ENCODE data around the gene SLC38A5.

SLC38A5 gene

GRCh38 chrX:48492293-48492910, 22.3 kb upstream of the SLC38A5 start:
- H3K27ac ChIP-seq (ENCODE audit: low read depth, low read length): no peak overlapping the region
- H3K9ac ChIP-seq (ENCODE audit: low read depth in 1 of 2, low read length in 2 of 2): no peak overlapping the region
- no peak overlapping the region for H3K4me3 ChIP-seq (ENCODE audit: low read depth in 1 of 2, low read length in 2 of 2)
- no peaks in the 10 kb centered on the region for H3K36me3 ChIP-seq (ENCODE audit: control insufficient read depth in 1 of 2, insufficient read depth in 2 of 2, low read length in 2 of 2)
- no peaks in the 10 kb centered on the region for H3K9me3 ChIP-seq (ENCODE audit: control insufficient read depth in 1 of 2, low read length in 2 of 2)
- H3K27me3 ChIP-seq (ENCODE audit: control insufficient read depth in 1 of 2, insufficient read depth in 2 of 2, low read length in 2 of 2): no peaks in the 10 kb centered on the region
- H3K4me1 ChIP-seq (ENCODE audit: control insufficient read depth in 1 of 2, insufficient read depth in 2 of 2, low read length in 2 of 2): no peaks in the 10 kb centered on the region

GRCh38 chrX:48491809-48492208, 21.7 kb upstream of the SLC38A5 start:
- Histone ChIP-seq H3K27ac (ENCODE audit: low read depth, low read length) (no peak overlapping the region), H3K9me3 (ENCODE audit: control insufficient read depth in 1 of 2, low read length in 2 of 2) (no peaks in the 10 kb centered on the region), H3K27me3 (ENCODE audit: control insufficient read depth in 1 of 2, insufficient read depth in 2 of 2, low read length in 2 of 2) (no peaks in the 10 kb centered on the region), H3K36me3 (ENCODE audit: control insufficient read depth in 1 of 2, insufficient read depth in 2 of 2, low read length in 2 of 2) (no peaks in the 10 kb centered on the region), H3K4me3 (ENCODE audit: low read depth in 1 of 2, low read length in 2 of 2) (no peak overlapping the region), H3K9ac (ENCODE audit: low read depth in 1 of 2, low read length in 2 of 2) (no peak overlapping the region), H3K4me1 (ENCODE audit: control insufficient read depth in 1 of 2, insufficient read depth in 2 of 2, low read length in 2 of 2) (no peaks in the 10 kb centered on the region)

DNA sequence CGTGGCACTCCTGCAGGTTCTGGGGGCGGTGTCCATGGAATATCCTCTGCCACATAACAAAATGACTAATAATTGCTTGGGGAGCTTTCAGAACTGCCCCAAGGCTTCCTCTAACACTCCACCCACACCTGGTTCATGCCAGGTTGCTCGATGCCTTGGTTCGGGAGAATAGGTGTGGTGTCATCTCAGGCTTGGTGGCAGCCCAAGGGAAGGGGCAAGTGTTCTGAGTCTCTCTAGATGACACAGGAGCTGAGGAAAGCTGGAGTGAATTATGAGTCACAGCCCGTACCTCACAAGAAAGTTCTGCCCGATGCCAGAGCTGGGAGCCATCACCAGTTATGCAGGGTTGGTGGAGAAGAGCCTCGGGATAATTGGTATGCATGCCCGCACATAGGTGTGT, 20.6 kb upstream of the SLC38A5 start:
- Histone ChIP-seq H3K36me3 (ENCODE audit: control insufficient read depth in 1 of 2, insufficient read depth in 2 of 2, low read length in 2 of 2) (no peaks in the 10 kb centered on the region), H3K27ac (ENCODE audit: low read depth, low read length) (no peak overlapping the region), H3K4me3 (ENCODE audit: low read depth in 1 of 2, low read length in 2 of 2) (no peak overlapping the region), H3K27me3 (ENCODE audit: control insufficient read depth in 1 of 2, insufficient read depth in 2 of 2, low read length in 2 of 2) (no peaks in the 10 kb centered on the region), H3K9ac (ENCODE audit: low read depth in 1 of 2, low read length in 2 of 2) (no peak overlapping the region), H3K9me3 (ENCODE audit: control insufficient read depth in 1 of 2, low read length in 2 of 2) (no peaks in the 10 kb centered on the region), H3K4me1 (ENCODE audit: control insufficient read depth in 1 of 2, insufficient read depth in 2 of 2, low read length in 2 of 2) (no peaks in the 10 kb centered on the region)

- Histone ChIP-seq H3K4me1 (ENCODE audit: control insufficient read depth in 1 of 2, insufficient read depth in 2 of 2, low read length in 2 of 2) (no peaks in the 10 kb centered on the region), H3K27me3 (ENCODE audit: control insufficient read depth in 1 of 2, insufficient read depth in 2 of 2, low read length in 2 of 2) (no peaks in the 10 kb centered on the region), H3K9me3 (ENCODE audit: control insufficient read depth in 1 of 2, low read length in 2 of 2) (no peaks in the 10 kb centered on the region), H3K9ac (ENCODE audit: low read depth in 1 of 2, low read length in 2 of 2) (no peak overlapping the region), H3K27ac (ENCODE audit: low read depth, low read length) (no peak overlapping the region), H3K4me3 (ENCODE audit: low read depth in 1 of 2, low read length in 2 of 2) (no peak overlapping the region), H3K36me3 (ENCODE audit: control insufficient read depth in 1 of 2, insufficient read depth in 2 of 2, low read length in 2 of 2) (peaks cover 0 to 3% of the 10 kb centered on the region in 2 donors)
These were observed 19.8 kb upstream of the SLC38A5 start for GRCh38 chrX:48489892-48490291.

GRCh38 chrX:48489296-48489695, 19.2 kb upstream of the SLC38A5 start:
- H3K4me1 ChIP-seq (ENCODE audit: control insufficient read depth in 1 of 2, insufficient read depth in 2 of 2, low read length in 2 of 2): no peaks in the 10 kb centered on the region
- H3K4me3 ChIP-seq (ENCODE audit: low read depth in 1 of 2, low read length in 2 of 2): no peak overlapping the region
- no peaks in the 10 kb centered on the region for H3K27me3 ChIP-seq (ENCODE audit: control insufficient read depth in 1 of 2, insufficient read depth in 2 of 2, low read length in 2 of 2)
- H3K9ac ChIP-seq (ENCODE audit: low read depth in 1 of 2, low read length in 2 of 2): no peak overlapping the region
- H3K36me3 ChIP-seq (ENCODE audit: control insufficient read depth in 1 of 2, insufficient read depth in 2 of 2, low read length in 2 of 2): peaks cover 0 to 3% of the 10 kb centered on the region in 2 donors
- no peak overlapping the region for H3K27ac ChIP-seq (ENCODE audit: low read depth, low read length)
- H3K9me3 ChIP-seq (ENCODE audit: control insufficient read depth in 1 of 2, low read length in 2 of 2): no peaks in the 10 kb centered on the region

DNA sequence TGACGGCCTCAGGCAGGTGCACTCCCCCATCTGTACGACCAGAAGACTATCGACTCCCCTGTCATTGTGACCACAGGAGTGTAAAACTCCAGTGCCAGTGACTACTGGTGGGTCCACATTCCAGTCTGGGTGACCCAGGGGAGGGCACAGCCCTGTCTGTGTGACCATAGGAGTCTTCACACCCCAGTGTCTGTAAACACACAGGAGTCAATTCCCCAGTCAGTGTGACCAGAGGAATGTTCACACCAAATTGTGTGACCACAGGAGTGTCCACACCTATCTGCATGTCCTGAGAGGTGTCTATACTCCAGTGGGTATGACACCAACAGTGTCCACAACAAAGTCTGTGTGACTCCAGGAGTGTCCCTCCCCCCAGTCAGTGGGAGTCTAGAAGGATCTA, 18.0 kb upstream of the SLC38A5 start:
- Histone ChIP-seq H3K4me1 (ENCODE audit: control insufficient read depth in 1 of 2, insufficient read depth in 2 of 2, low read length in 2 of 2) (no peaks in the 10 kb centered on the region), H3K27me3 (ENCODE audit: control insufficient read depth in 1 of 2, insufficient read depth in 2 of 2, low read length in 2 of 2) (no peaks in the 10 kb centered on the region), H3K27ac (ENCODE audit: low read depth, low read length) (no peak overlapping the region), H3K9me3 (ENCODE audit: control insufficient read depth in 1 of 2, low read length in 2 of 2) (no peaks in the 10 kb centered on the region), H3K4me3 (ENCODE audit: low read depth in 1 of 2, low read length in 2 of 2) (no peak overlapping the region), H3K9ac (ENCODE audit: low read depth in 1 of 2, low read length in 2 of 2) (no peak overlapping the region), H3K36me3 (ENCODE audit: control insufficient read depth in 1 of 2, insufficient read depth in 2 of 2, low read length in 2 of 2) (peaks cover 0 to 9% of the 10 kb centered on the region in 2 donors)

- H3K36me3 ChIP-seq (ENCODE audit: control insufficient read depth in 1 of 2, insufficient read depth in 2 of 2, low read length in 2 of 2): peaks cover 1 to 14% of the 10 kb centered on the region in 2 donors
- H3K27ac ChIP-seq (ENCODE audit: low read depth, low read length): no peak overlapping the region
- H3K4me3 ChIP-seq (ENCODE audit: low read depth in 1 of 2, low read length in 2 of 2): no peak overlapping the region
These were observed 17.3 kb upstream of the SLC38A5 start for GRCh38 chrX:48487362-48487798.

GRCh38 chrX:48482526-48482925, 12.5 kb upstream of the SLC38A5 start:
- Histone ChIP-seq H3K4me1 (ENCODE audit: control insufficient read depth in 1 of 2, insufficient read depth in 2 of 2, low read length in 2 of 2) (peaks cover 0 to under 1% of the 10 kb centered on the region in 2 donors), H3K27ac (ENCODE audit: low read depth, low read length) (no peak overlapping the region), H3K36me3 (ENCODE audit: control insufficient read depth in 1 of 2, insufficient read depth in 2 of 2, low read length in 2 of 2) (peaks cover 12 to 30% of the 10 kb centered on the region in 2 donors), H3K27me3 (ENCODE audit: control insufficient read depth in 1 of 2, insufficient read depth in 2 of 2, low read length in 2 of 2) (no peaks in the 10 kb centered on the region), H3K9me3 (ENCODE audit: control insufficient read depth in 1 of 2, low read length in 2 of 2) (no peaks in the 10 kb centered on the region), H3K9ac (ENCODE audit: low read depth in 1 of 2, low read length in 2 of 2) (no peak overlapping the region), H3K4me3 (ENCODE audit: low read depth in 1 of 2, low read length in 2 of 2) (no peak overlapping the region)

More at GRCh38 chrX:48487362-48487798, 17.3 kb upstream of the SLC38A5 start:
- no peaks in the 10 kb centered on the region for H3K9me3 ChIP-seq (ENCODE audit: control insufficient read depth in 1 of 2, low read length in 2 of 2)
- no peaks in the 10 kb centered on the region for H3K27me3 ChIP-seq (ENCODE audit: control insufficient read depth in 1 of 2, insufficient read depth in 2 of 2, low read length in 2 of 2)
- no peak overlapping the region for H3K9ac ChIP-seq (ENCODE audit: low read depth in 1 of 2, low read length in 2 of 2)
- no peaks in the 10 kb centered on the region for H3K4me1 ChIP-seq (ENCODE audit: control insufficient read depth in 1 of 2, insufficient read depth in 2 of 2, low read length in 2 of 2)

- no peaks in the 10 kb centered on the region for H3K9me3 ChIP-seq (ENCODE audit: control insufficient read depth in 1 of 2, low read length in 2 of 2)
- H3K4me1 ChIP-seq (ENCODE audit: control insufficient read depth in 1 of 2, insufficient read depth in 2 of 2, low read length in 2 of 2): peaks cover 3 to 9% of the 10 kb centered on the region in 2 donors
- no peak overlapping the region for H3K9ac ChIP-seq (ENCODE audit: low read depth in 1 of 2, low read length in 2 of 2)
- H3K27me3 ChIP-seq (ENCODE audit: control insufficient read depth in 1 of 2, insufficient read depth in 2 of 2, low read length in 2 of 2): no peaks in the 10 kb centered on the region
- H3K36me3 ChIP-seq (ENCODE audit: control insufficient read depth in 1 of 2, insufficient read depth in 2 of 2, low read length in 2 of 2): peaks cover 12 to 30% of the 10 kb centered on the region in 2 donors
- H3K27ac ChIP-seq (ENCODE audit: low read depth, low read length): no peak overlapping the region
- no peak overlapping the region for H3K4me3 ChIP-seq (ENCODE audit: low read depth in 1 of 2, low read length in 2 of 2)
These were observed 10.5 kb upstream of the SLC38A5 start for GRCh38 chrX:48480583-48480982.

DNA sequence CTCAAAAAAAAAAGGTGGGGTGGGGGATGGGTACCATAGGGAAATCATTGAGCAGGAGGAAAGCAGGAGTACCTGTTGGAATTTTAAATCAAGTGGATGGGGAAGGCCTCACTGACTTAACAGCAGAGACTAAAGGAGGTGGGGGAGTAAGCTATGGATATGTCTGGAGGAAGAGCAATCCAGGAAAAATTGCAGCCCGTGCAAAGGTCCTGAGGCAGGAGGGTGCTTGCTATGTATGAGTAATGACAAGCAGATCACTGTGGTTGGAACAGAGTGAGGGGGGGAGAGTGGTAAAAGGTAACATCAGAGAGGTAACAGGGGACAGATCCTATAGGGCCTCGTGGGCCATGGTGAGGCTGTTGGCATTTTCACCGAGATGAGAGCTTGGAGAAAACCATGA, 10.1 kb upstream of the SLC38A5 start:
- no peaks in the 10 kb centered on the region for H3K27me3 ChIP-seq (ENCODE audit: control insufficient read depth in 1 of 2, insufficient read depth in 2 of 2, low read length in 2 of 2)
- H3K9ac ChIP-seq (ENCODE audit: low read depth in 1 of 2, low read length in 2 of 2): no peak overlapping the region
- peaks cover 12 to 28% of the 10 kb centered on the region in 2 donors for H3K36me3 ChIP-seq (ENCODE audit: control insufficient read depth in 1 of 2, insufficient read depth in 2 of 2, low read length in 2 of 2)
- no peak overlapping the region for H3K27ac ChIP-seq (ENCODE audit: low read depth, low read length)
- H3K9me3 ChIP-seq (ENCODE audit: control insufficient read depth in 1 of 2, low read length in 2 of 2): no peaks in the 10 kb centered on the region
- peaks cover 3 to 10% of the 10 kb centered on the region in 2 donors for H3K4me1 ChIP-seq (ENCODE audit: control insufficient read depth in 1 of 2, insufficient read depth in 2 of 2, low read length in 2 of 2)
- H3K4me3 ChIP-seq (ENCODE audit: low read depth in 1 of 2, low read length in 2 of 2): no peak overlapping the region
